Aorta (tissue), 5 donors: ENCODE measurements around the gene KCNJ1. TPM values are rescaled to one million over a fixed set of nuclear protein-coding genes. Genes with fewer than 3 reads are reported as not detected.

Experiments
- ATAC-seq: fragments of 200-7000 bp; cut with Tn5 transposase; one replicate; pipeline ENCODE4 v1.9.1; 2022; ENCODE audit warnings: moderate library complexity; ENCODE audit not compliant: low FRiP score
- DNase-seq, 2 donors: peaks; one replicate each; pipeline ENCODE4 v3.0.0-alpha.2; 2020
- H3K27ac ChIP-seq, 2 donors: one replicate each; pipeline ENCODE4 v1.5.1; 2013; ENCODE audit warnings: low read length in 2 of 2, mild to moderate bottlenecking in 2 of 2, moderate library complexity in 2 of 2, control low read depth in 1 of 2, inconsistent platforms in 1 of 2, low read depth in 1 of 2
- H3K27me3 ChIP-seq, 2 donors: one replicate each; pipeline ENCODE4 v1.6.1; 2013; ENCODE audit warnings: control low read depth in 1 of 2, low read length in 1 of 2, mild to moderate bottlenecking in 1 of 2, moderate library complexity in 1 of 2; ENCODE audit not compliant: insufficient read depth in 2 of 2, control insufficient read depth in 1 of 2
- H3K36me3 ChIP-seq, 2 donors: one replicate each; pipeline ENCODE4 v1.6.1; 2013; ENCODE audit warnings: control low read depth in 1 of 2, low read length in 1 of 2, mild to moderate bottlenecking in 1 of 2; ENCODE audit not compliant: insufficient read depth in 2 of 2, control insufficient read depth in 1 of 2
- H3K4me1 ChIP-seq, 2 donors: one replicate each; pipeline ENCODE4 v1.6.1; 2013; ENCODE audit warnings: low read length in 2 of 2, control low read depth in 1 of 2, mild to moderate bottlenecking in 1 of 2, moderate library complexity in 1 of 2; ENCODE audit not compliant: insufficient read depth in 2 of 2, control insufficient read depth in 1 of 2
- H3K4me3 ChIP-seq, 2 donors: one replicate each; pipeline ENCODE4 v1.5.1; 2013; ENCODE audit warnings: low read length in 2 of 2, control low read depth in 1 of 2, mild to moderate bottlenecking in 1 of 2
- H3K9me3 ChIP-seq: one replicate; pipeline ENCODE4 v1.6.1; 2013; ENCODE audit warnings: mild to moderate bottlenecking, low read length; ENCODE audit not compliant: control insufficient read depth
- WGBS, 2 donors: extraction: QIAGEN DNeasy Blood & Tissue Kit; methylation state at CpG; one replicate each; pipeline ENCODE4 v1.1.7; 2013; 5-methylcytosine and 5-hydroxymethylcytosine counted together
- intact Hi-C, 2 donors: fragments of 100-400 bp; cut with DNase I; formaldehyde crosslinking; loops; one replicate each; pipeline versions ENCODE4 v1.14.2 to v1.15.0; 2022
- polyA plus RNA-seq, 2 donors: library from polyadenylated mRNA; stranded (reverse); fragments of 200-250 nt; gene quantifications; one replicate each; pipeline ENCODE4 v1.2.3, GENCODE V29; 2013
- total RNA-seq, 2 donors: library from RNA; stranded (reverse); fragmentation: NEBNext Ultra II Directional; extraction: Animal tissue kit (Norgen Biotek cat#: 25700); gene quantifications; one replicate each; pipeline ENCODE4 v1.2.1, GENCODE V29; 2021
- donor health status: healthy with polysubstance abuse.
- donor health status: Bipolar disorder and iron deficiency.
- donor health status: DM: no; HTN: no; CAD: no.
- donor health status: DM: no; HTN: no; CAD: no.
- donor health status: DM: yes; HTN: yes; CAD: no.

The KCNJ1 gene
- total and polyA plus RNA-seq, 4 donors: 0.19 to 0.24 TPM; not detected in 2

- no peak for ATAC-seq
- intact Hi-C loops: no loop called here
- Histone ChIP-seq H3K9me3 (no peaks in the 10 kb centered on the region), H3K27ac (no peak overlapping the region), H3K4me3 (no peak overlapping the region), H3K27me3 (no peaks in the 10 kb centered on the region), H3K36me3 (no peaks in the 10 kb centered on the region), H3K4me1 (no peaks in the 10 kb centered on the region)
- WGBS, 2 donors: 81 to 90% methylated on average over 13 of the region's 13 CpGs
- DNase-seq: no peak
Observed at GRCh38 chr11:128852327-128853023, 14.6 kb downstream of the KCNJ1 start.

GRCh38 chr11:128848815-128849455, 18.2 kb downstream of the KCNJ1 start:
- H3K36me3 ChIP-seq: no peaks in the 10 kb centered on the region
- WGBS, 2 donors: 33 to 40% methylated on average over 10 of the region's 10 CpGs
- H3K9me3 ChIP-seq: no peaks in the 10 kb centered on the region
- no peak overlapping the region for H3K4me3 ChIP-seq
- ATAC-seq: no peak
- H3K27ac ChIP-seq: no peak overlapping the region
- H3K4me1 ChIP-seq: no peaks in the 10 kb centered on the region
- no peaks in the 10 kb centered on the region for H3K27me3 ChIP-seq
- intact Hi-C loops: no loop called here
- peak in 1 of 2 donors; percentile 70 for DNase-seq

- intact Hi-C loops: no loop called here
- H3K36me3 ChIP-seq: no peaks in the 10 kb centered on the region
- 83 to 84% methylated on average over 4 of the region's 4 CpGs for WGBS, 2 donors
- DNase-seq (no peak), ATAC-seq (no peak)
- no peaks in the 10 kb centered on the region for H3K9me3 ChIP-seq
- H3K27ac ChIP-seq: no peak overlapping the region
- H3K4me3 ChIP-seq: no peak overlapping the region
- no peaks in the 10 kb centered on the region for H3K4me1 ChIP-seq
- no peaks in the 10 kb centered on the region for H3K27me3 ChIP-seq
Observed at GRCh38 chr11:128846985-128847384, 20.1 kb downstream of the KCNJ1 start.

GRCh38 chr11:128845334-128845780, 21.7 kb downstream of the KCNJ1 start:
- Histone ChIP-seq H3K27ac (no peak overlapping the region), H3K4me3 (no peak overlapping the region), H3K36me3 (no peaks in the 10 kb centered on the region), H3K9me3 (no peaks in the 10 kb centered on the region), H3K27me3 (no peaks in the 10 kb centered on the region), H3K4me1 (no peaks in the 10 kb centered on the region)
- WGBS, 2 donors: 78 to 82% methylated on average over 2 of the region's 2 CpGs
- DNase-seq (no peak), ATAC-seq (no peak)
- intact Hi-C loops: no loop called here

- no peak overlapping the region for H3K4me3 ChIP-seq
- DNase-seq (no peak), ATAC-seq (no peak)
- H3K9me3 ChIP-seq: no peaks in the 10 kb centered on the region
- WGBS, 2 donors: 24 to 26% methylated on average over 2 of the region's 2 CpGs
- no peaks in the 10 kb centered on the region for H3K4me1 ChIP-seq
- H3K27ac ChIP-seq: no peak overlapping the region
- no peaks in the 10 kb centered on the region for H3K27me3 ChIP-seq
- intact Hi-C loops: no loop called here
- no peaks in the 10 kb centered on the region for H3K36me3 ChIP-seq
Observed at GRCh38 chr11:128843198-128843785, 23.8 kb downstream of the KCNJ1 start.

- H3K9me3 ChIP-seq: no peaks in the 10 kb centered on the region
- H3K27me3 ChIP-seq: no peaks in the 10 kb centered on the region
- intact Hi-C loops: no loop called here
- DNase-seq (no peak), ATAC-seq (no peak)
- H3K4me3 ChIP-seq: no peak overlapping the region
- no peaks in the 10 kb centered on the region for H3K4me1 ChIP-seq
- WGBS, 2 donors: 95 to 98% methylated on average over 7 of the region's 7 CpGs
- no peak overlapping the region for H3K27ac ChIP-seq
- no peaks in the 10 kb centered on the region for H3K36me3 ChIP-seq
Observed at GRCh38 chr11:128841461-128842072, 25.5 kb downstream of the KCNJ1 start.

- no peaks in the 10 kb centered on the region for H3K36me3 ChIP-seq
- H3K4me1 ChIP-seq: no peaks in the 10 kb centered on the region
- intact Hi-C loops: no loop called here
- H3K27me3 ChIP-seq: no peaks in the 10 kb centered on the region
- H3K4me3 ChIP-seq: no peak overlapping the region
- WGBS, 2 donors: 59 to 68% methylated on average over 2 of the region's 2 CpGs
- DNase-seq: no peak
- no peak for ATAC-seq
- no peaks in the 10 kb centered on the region for H3K9me3 ChIP-seq
- H3K27ac ChIP-seq: no peak overlapping the region
Observed at GRCh38 chr11:128840783-128841182, 26.3 kb downstream of the KCNJ1 start.

- Histone ChIP-seq H3K27ac (no peak overlapping the region), H3K36me3 (no peaks in the 10 kb centered on the region), H3K4me3 (no peak overlapping the region), H3K27me3 (no peaks in the 10 kb centered on the region), H3K4me1 (no peaks in the 10 kb centered on the region), H3K9me3 (no peaks in the 10 kb centered on the region)
- intact Hi-C loops: no loop called here
- DNase-seq: no peak
- no peak for ATAC-seq
- WGBS, 2 donors: 59 to 65% methylated on average over 5 of the region's 5 CpGs
Observed at GRCh38 chr11:128840137-128840536, 27.0 kb downstream of the KCNJ1 start.
